WTC11 (cell line): Measurements from ENCODE around the gene STX3.
A peak's percentile ranks its signal among the peaks of the same experiment; 100 is the strongest.

Source experiments
- CTCF ChIP-seq: fragments of 200-600 bp; IDR thresholded peaks from 2 replicates; pipeline ENCODE4 v1.8.0; 2022; ENCODE audit warnings: antibody characterized with exemption
- IRF1 ChIP-seq: sonication (generic); formaldehyde crosslinking; IDR thresholded peaks from 2 replicates; pipeline ENCODE4 v1.8.0; 2023; ENCODE audit warnings: missing genetic modification reagents
- ZNF416 ChIP-seq: fragments of 250-450 bp; sonication (Bioruptor Pico); IDR thresholded peaks from 2 replicates; pipeline ENCODE4 v1.9.0; 2021; ENCODE audit warnings: mild to moderate bottlenecking, inconsistent platforms

GRCh38 chr11:59810189-59810910, 55.2 kb downstream of the STX3 start, which contains the start of gene MRPL16:
- TF ChIP-seq ZNF416 (CRISPR knock-in tag), result no peak; the same call in 1 of the 2 replicates
- TF ChIP-seq CTCF, result no peak
- 0 out of 2 replicates have a peak, but pooled peaks have one; percentile 63 for TF ChIP-seq IRF1
